GM21381 (cell line): ENCODE data around the gene PARP3.

Experiments used
- ATAC-seq: cut with Tn5 transposase; IDR thresholded peaks from one replicate; pipeline ENCODE4 v1.9.1; 2021; ENCODE audit warnings: mild to moderate bottlenecking, moderate library complexity; ENCODE audit not compliant: unreplicated experiment

Gene PARP3

GRCh38 chr3:51947215-51947900 is 5.2 kb downstream of the PARP3 start:
- no peak for ATAC-seq

DNA sequence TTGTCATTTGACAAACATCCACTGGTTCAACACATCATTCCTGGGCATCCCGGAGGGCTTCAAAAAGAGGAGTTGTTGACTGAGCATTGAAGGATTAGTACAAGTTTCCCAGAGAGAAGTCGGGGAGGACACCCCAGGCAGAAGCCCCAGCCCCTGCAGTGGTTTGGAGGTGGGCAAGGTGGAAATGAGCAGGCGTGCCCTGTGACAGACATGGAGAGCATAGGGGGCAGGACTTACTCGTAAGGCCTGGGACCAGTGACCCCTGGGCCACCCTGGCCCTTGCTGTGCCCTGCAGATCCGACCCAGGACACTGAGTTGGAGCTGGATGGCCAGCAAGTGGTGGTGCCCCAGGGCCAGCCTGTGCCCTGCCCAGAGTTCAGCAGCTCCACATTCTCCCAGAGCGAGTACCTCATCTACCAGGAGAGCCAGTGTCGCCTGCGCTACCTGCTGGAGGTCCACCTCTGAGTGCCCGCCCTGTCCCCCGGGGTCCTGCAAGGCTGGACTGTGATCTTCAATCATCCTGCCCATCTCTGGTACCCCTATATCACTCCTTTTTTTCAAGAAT is 5.9 kb downstream of the PARP3 start:
- ATAC-seq = no peak

- no peak for ATAC-seq
Observed at GRCh38 chr3:51949121-51949520, 7.0 kb downstream of the PARP3 start.

GRCh38 chr3:51950899-51951298 is 8.7 kb downstream of the PARP3 start:
- ATAC-seq = no peak

GRCh38 chr3:51953445-51953844 is 11.3 kb downstream of the PARP3 start:
- no peak for ATAC-seq

DNA sequence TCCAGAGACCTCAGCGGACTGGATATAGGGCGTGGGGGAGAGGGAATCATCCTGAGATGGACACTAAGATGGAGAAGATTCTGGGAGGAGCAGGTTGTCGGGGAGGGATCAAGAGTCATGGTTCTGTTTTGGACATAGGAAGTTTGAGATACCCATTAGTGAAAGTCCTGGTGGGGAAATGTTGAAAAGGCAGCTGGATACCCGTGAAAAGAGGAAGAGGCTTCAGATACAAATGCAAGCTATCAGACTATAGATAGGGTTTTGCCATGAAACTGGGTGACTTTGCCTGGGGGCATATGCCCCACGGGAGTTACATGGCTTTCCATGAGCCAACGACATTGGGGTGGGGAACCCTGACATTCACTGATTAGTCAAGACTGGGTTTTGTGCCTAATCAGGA is 11.9 kb downstream of the PARP3 start:
- ATAC-seq = no peak

- ATAC-seq = no peak
Observed at GRCh38 chr3:51954713-51955112, 12.6 kb downstream of the PARP3 start.

- ATAC-seq = no peak
Observed at GRCh38 chr3:51955175-51955892, 13.2 kb downstream of the PARP3 start, which contains the start of gene GPR62. Gene GPR62, plus strand, starts transcription at chr3:51955381. Its CDS starts 272 bp downstream, at chr3:51955653.

DNA sequence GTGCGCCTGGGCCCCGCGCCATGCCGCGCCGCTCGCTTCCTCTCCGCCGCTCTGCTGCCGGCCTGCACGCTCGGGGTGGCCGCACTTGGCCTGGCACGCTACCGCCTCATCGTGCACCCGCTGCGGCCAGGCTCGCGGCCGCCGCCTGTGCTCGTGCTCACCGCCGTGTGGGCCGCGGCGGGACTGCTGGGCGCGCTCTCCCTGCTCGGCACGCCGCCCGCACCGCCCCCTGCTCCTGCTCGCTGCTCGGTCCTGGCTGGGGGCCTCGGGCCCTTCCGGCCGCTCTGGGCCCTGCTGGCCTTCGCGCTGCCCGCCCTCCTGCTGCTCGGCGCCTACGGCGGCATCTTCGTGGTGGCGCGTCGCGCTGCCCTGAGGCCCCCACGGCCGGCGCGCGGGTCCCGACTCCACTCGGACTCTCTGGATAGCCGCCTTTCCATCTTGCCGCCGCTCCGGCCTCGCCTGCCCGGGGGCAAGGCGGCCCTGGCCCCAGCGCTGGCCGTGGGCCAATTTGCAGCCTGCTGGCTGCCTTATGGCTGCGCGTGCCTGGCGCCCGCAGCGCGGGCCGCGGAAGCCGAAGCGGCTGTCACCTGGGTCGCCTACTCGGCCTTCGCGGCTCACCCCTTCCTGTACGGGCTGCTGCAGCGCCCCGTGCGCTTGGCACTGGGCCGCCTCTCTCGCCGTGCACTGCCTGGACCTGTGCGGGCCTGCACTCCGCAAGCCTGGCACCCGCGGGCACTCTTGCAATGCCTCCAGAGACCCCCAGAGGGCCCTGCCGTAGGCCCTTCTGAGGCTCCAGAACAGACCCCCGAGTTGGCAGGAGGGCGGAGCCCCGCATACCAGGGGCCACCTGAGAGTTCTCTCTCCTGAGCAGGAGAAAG is 14.0 kb downstream of the PARP3 start:
- no peak for ATAC-seq

GRCh38 chr3:51957520-51958205 is 15.5 kb downstream of the PARP3 start:
- ATAC-seq = no peak

DNA sequence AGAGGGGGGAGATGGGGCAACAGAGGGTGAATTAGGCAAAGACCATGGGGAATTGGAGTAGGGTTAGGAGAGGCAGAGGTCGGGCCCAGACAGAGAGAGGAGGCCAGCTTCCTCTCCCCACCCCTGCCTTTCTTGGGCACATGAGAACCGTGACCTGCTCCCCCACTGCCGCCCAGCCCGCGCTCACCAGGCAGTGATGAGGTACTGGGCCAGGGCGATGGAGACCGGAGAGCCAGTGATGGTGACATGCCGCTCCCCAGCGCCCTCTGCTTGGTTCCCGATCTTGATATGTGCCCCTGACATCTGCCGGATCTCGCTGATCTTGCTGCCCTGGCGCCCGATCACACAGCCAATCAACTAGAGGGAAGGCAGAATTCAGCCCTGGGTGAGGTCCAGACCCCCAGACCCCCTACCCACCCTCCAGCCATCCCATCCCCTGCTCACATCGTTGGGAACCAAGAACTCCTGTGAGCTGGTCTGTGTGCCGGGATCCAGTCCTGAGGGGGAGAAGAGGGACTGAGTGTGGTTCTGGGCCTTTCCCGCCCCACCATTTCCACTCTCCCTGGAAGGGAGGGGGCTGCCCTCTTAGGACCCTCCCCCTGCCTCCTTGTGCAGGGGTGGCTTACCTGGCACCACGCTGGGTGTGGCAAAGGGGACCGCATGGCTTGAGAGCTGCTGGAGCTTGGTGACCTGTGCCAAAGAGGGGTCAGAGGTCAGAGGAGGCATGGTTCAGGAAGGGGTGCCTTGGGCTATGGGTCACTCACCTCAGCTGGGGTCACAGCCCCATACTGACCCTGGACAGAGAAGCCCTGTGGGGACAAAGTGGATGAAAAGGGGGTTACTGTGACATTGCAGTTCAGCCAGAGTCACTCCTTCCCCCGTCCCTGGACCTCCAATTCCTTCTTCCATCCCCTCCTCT is 16.7 kb downstream of the PARP3 start:
- no peak for ATAC-seq

DNA sequence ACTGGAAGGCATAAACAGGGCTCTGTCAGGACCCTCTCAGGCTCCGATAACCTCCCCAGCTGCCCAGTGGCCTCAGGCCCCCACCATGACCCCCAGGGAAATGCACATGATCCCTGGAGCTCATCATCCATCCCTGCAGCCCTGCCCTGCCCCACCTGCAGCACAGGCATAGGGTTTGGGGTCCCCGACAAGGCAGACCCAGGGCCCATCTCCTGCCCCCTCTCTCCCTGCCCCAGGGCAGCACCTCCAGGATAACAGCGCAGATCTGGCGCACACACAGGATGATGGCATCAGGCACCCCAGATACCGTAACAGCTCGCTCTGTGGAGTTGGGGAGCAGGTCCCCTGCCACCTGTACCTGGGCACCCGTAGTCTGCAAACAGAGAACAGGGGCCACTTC is 17.5 kb downstream of the PARP3 start:
- no peak for ATAC-seq

- ATAC-seq = no peak
Observed at GRCh38 chr3:51960386-51960785, 18.2 kb downstream of the PARP3 start.

- no peak for ATAC-seq
Observed at GRCh38 chr3:51961011-51961410, 18.8 kb downstream of the PARP3 start.

DNA sequence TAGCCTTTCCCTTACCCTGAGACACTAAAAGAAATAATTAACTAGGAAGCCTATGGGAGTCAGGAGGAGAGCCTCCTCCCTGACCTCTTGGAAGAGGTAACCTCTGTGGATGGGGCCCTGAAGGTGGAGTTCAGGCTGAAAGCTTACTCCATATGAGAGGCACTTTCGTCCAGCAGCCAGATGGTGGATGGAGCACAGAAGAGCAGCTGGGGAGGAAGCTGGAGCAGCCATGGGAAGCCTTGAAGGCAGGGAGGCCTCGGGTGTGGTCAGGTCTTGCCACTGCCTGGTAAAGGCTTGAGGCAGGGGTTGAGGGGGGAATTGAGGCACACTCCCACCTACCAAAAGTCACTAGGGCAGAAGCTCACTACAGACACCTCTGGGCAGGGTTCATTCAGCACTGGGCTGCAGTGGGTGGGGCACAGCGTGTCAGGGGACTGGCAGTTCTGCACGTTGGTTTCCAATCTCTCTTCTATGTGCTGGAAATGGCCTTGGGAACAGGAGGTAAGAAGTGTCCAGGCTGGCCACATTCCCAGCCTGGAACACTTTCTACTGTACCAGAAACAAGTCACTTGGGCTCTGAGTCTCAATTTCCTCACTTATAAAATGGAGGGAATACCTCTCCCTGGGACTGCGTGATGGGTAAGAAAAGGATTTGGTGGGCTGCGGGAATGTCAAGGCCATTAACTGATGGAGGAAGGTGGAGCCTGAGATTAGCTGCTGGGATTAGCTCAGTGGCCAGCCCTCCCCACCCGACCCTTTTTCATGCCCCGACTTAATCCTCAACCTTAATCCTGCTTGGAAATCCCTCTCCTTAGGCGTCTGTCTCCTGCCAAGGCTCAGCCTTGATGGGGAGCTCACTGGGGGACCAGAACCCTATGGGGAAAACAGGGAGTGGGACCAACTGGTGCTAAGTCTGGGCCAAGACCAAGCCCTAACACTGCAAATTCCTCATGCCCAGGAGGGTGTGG is 19.7 kb downstream of the PARP3 start:
- no peak for ATAC-seq

DNA sequence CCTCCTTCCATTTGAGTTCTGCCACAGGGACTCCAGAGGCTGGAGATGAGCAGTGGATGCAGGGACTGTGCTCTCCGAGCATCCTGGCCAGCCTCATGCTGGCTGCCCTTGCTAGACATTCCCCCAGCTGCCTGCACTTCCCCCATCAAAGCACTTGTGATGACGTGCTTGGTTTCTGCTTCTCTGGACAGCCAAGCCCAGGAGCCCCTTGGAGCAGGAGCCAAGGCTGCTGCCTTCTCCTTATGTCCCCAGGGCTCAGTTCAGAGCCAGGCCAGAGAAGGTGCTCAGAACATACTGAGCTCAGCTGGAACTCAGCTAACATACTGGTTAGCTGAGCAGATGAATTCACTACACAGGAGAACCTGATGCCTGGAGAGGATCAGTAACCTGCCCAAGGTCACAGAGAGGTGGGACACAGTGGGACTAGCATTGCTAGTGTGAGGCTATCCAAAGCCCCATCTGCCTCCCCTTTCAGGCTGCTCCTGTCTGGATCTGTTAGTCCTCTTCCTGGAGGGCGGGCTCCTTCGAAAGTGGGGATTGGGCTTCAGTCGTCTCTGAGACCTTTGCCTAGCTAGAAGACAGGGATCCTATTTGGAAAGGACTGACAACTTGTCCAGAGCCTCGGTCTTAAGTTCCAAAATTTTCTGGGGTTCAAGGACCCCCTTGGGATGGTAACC is 20.8 kb downstream of the PARP3 start:
- ATAC-seq = no peak

DNA sequence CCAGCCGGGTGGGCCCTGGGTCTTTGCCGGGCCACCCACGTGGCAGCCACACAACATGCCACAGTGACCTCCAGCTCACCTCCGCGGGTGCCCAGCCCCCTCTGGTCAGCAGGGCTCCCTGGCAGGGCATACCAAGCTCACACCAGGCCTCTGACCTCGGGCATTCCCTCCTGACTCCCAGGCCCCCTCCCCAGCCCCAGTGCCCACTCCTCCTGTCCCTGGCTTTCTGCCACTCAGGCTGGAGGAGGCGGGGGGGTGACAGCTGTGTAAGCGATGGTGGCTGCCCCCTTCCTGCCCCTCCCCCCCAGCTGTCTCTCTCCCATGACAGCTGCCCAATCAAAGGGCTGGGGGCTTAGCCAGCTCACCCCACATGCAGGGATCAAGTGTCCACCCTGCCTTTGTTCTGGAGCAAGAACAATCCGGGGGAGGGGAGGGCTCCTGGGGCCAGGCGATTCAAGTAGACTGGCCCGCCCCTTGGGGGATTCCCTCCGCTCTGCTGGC is 21.8 kb downstream of the PARP3 start:
- no peak for ATAC-seq

- ATAC-seq = no peak
Observed at GRCh38 chr3:51964521-51964920, 22.4 kb downstream of the PARP3 start.
